ENCODE results near the gene UBE2O.

Gene UBE2O

DNA sequence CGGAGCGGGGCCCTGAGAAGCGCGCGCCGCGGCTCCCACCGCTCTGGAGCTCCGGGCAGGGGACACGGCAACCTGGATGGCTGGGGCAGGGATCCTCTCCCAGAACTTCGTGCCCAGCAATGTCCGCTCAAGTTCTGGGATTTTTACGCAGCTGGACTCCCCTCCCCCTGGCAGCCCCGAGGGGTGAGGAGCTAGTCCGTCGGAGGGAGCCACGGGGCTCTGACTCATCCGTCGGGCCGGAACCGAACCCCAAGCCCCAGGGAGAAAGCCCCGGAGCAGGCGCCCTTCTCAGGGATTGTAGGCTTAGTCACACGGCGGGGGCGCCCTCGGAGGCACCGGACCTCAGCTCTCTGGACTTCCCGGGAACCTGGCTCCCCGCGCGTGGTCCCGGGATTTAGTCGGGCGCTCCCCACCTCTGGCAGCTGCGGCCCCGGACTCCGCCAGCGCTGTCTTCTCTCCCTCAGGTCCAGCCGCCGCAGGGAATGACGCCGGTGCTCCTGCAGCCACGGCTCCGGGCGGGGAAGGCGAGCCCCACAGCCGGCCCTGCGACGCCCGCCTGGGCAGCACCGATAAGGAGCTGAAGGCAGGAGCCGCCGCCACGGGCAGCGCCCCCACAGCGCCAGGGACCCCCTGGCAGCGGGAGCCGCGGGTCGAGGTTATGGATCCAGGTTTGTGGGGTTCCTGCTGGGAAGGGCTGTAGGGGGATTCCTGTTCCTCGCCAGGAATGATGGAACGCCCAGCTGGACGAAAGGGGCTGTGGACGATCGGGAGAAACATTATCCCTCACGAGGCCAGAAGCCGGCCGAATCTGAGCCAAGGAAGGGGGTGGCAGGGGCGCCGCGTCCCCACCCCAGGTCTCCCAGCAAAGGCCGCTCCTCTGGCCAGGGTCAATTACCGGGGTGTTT lies 67.7 kb downstream of the UBE2O start:
- no peak for DNase-seq (ENCODE audit: low read depth)
- H3K4me3 ChIP-seq (ENCODE audit: low read depth, low read length) = peak overlapping the region; percentile 74
- TF ChIP-seq, protein P1, sequence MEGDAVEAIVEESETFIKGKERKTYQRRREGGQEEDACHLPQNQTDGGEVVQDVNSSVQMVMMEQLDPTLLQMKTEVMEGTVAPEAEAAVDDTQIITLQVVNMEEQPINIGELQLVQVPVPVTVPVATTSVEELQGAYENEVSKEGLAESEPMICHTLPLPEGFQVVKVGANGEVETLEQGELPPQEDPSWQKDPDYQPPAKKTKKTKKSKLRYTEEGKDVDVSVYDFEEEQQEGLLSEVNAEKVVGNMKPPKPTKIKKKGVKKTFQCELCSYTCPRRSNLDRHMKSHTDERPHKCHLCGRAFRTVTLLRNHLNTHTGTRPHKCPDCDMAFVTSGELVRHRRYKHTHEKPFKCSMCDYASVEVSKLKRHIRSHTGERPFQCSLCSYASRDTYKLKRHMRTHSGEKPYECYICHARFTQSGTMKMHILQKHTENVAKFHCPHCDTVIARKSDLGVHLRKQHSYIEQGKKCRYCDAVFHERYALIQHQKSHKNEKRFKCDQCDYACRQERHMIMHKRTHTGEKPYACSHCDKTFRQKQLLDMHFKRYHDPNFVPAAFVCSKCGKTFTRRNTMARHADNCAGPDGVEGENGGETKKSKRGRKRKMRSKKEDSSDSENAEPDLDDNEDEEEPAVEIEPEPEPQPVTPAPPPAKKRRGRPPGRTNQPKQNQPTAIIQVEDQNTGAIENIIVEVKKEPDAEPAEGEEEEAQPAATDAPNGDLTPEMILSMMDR (IDR thresholded peaks at IDR 0.05; ENCODE audit: insufficient read depth, low read depth, low read length, missing control alignments) = no peak

- TF ChIP-seq, protein P1 (IDR thresholded peaks at IDR 0.05; ENCODE audit: insufficient read depth, low read depth, low read length, missing control alignments) = no peak
- peak; percentile 89 for DNase-seq (ENCODE audit: low read depth)
- peak within 1 kb of the TSS; percentile 74 for H3K4me3 ChIP-seq (ENCODE audit: low read depth, low read length)
Measured at GRCh38 chr17:76384222-76384986, 68.5 kb downstream of the UBE2O start, which contains the start of gene SPHK1. Gene SPHK1 (plus strand): TSS chr17:76384609. CDS start chr17:76385645, 1,036 bp downstream.

DNA sequence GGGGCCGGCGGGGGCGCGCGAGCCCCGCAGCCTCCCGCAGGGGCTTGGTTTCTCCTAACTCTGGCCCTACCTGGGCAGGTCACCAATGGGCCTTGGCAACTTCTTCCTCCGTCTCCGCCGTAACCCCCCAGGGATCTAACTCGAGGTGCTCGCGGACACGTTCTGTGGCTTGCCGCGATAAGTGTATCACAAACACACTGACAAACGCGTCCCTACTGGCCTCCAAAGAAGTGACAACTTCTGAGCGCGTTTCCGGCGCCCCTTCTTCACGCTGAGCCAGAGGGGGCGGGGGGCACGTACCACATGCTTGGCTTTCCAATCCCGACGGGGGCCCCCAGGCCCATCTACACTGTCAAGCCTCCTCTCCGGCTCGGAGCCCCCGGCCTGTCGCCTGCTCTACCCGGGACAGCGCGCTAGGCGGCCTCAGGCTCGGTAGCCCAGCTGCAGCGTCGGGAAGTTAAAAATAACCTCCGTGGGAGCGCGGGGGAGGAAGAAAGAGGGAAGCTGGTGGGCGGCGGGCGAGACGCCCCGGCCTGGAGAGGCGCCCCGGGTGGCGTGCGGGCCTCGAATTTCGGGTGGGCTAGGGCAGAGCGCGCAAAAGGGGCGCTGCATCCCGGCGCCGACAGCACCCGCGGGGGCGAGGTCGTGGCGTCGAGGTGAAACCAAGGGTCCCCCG lies 69.3 kb downstream of the UBE2O start:
- DNase-seq (ENCODE audit: low read depth) = peak; percentile 70
- peak overlapping the region; percentile 74 for H3K4me3 ChIP-seq (ENCODE audit: low read depth, low read length)
- TF ChIP-seq, protein P1 (IDR thresholded peaks at IDR 0.05; ENCODE audit: insufficient read depth, low read depth, low read length, missing control alignments) = peak; percentile 21

GRCh38 chr17:76382803-76383545 lies 70.0 kb downstream of the UBE2O start:
- H3K4me3 ChIP-seq (ENCODE audit: low read depth, low read length) = peak overlapping the region; percentile 74
- DNase-seq (ENCODE audit: low read depth) = peak; percentile 81
- TF ChIP-seq, protein P1 (IDR thresholded peaks at IDR 0.05; ENCODE audit: insufficient read depth, low read depth, low read length, missing control alignments) = no peak

DNA sequence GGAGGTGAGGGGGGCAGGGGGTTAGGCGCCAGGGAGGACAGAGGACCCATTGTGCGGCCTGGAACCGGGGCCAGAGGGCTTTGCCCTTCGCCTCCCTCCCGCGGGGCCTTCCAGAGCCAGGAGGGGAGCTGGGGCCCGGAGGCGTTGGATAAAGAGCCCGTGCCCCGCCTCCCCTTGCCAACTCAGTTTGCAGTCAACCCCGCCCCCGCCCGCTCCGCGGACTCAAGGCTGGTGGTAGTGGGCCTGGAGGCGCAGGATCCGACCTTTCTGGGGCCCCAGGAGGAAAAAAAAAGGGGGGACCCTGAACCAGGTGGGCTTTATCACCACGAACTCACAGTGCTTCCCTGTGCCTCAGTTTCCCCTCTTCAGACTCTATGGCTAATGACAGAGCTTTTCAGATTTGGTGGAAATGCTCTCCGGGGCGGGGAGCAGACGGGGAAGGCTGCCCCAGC lies 70.6 kb downstream of the UBE2O start:
- TF ChIP-seq, protein P1 (IDR thresholded peaks at IDR 0.05; ENCODE audit: insufficient read depth, low read depth, low read length, missing control alignments) = no peak
- no peak for DNase-seq (ENCODE audit: low read depth)

More for the DNA sequence above, 70.6 kb downstream of the UBE2O start:
- peak overlapping the region; percentile 74 for H3K4me3 ChIP-seq (ENCODE audit: low read depth, low read length)

Measured in GM12865 (cell line).